Nephron progenitor cell (in vitro differentiated cells): Measurements from ENCODE around the gene ACVR1B.
A peak's percentile ranks its signal among the peaks of the same experiment; 100 is the strongest.

Experiments
- DNase-seq: peaks from one replicate; pipeline ENCODE4 v3.0.0; 2021
- H3K27ac Mint-ChIP-seq: 2 replicates; pipeline ENCODE4 v1.8.0; 2021; ENCODE audit warnings: mild to moderate bottlenecking, moderate library complexity, mixed read lengths
- H3K27me3 Mint-ChIP-seq: 2 replicates; pipeline ENCODE4 v1.8.0; 2021; ENCODE audit warnings: mild to moderate bottlenecking, low read depth, mixed read lengths; ENCODE audit not compliant: poor library complexity
- H3K36me3 Mint-ChIP-seq: 2 replicates; pipeline ENCODE4 v1.8.0; 2021; ENCODE audit warnings: low read depth, mixed read lengths
- H3K4me1 Mint-ChIP-seq: 2 replicates; pipeline ENCODE4 v1.8.0; 2021; ENCODE audit warnings: mixed read lengths
- H3K4me3 Mint-ChIP-seq: 2 replicates; pipeline ENCODE4 v1.8.0; 2021; ENCODE audit warnings: mild to moderate bottlenecking, moderate library complexity, mixed read lengths
- H3K9me3 Mint-ChIP-seq: 2 replicates; pipeline ENCODE4 v1.8.0; 2021; ENCODE audit warnings: mild to moderate bottlenecking, moderate library complexity, mixed read lengths
- TF ChIP-seq, protein P1 (sequence below): fragments of 200-600 bp; sonication (generic); IDR thresholded peaks from 2 replicates; pipeline ENCODE4 v1.5.0; 2021; ENCODE audit warnings: antibody characterized with exemption

The ACVR1B gene

GRCh38 chr12:51944608-51945233, 6.8 kb upstream of the ACVR1B start:
- Mint-ChIP-seq H3K36me3 (peaks cover 8% of the 10 kb centered on the region), H3K4me1 (peaks cover 27% of the 10 kb centered on the region), H3K27me3 (peaks cover 36% of the 10 kb centered on the region), H3K27ac (no peak overlapping the region), H3K9me3 (peaks cover 35% of the 10 kb centered on the region), H3K4me3 (no peak overlapping the region)
- DNase-seq = no peak
- TF ChIP-seq, protein P1, sequence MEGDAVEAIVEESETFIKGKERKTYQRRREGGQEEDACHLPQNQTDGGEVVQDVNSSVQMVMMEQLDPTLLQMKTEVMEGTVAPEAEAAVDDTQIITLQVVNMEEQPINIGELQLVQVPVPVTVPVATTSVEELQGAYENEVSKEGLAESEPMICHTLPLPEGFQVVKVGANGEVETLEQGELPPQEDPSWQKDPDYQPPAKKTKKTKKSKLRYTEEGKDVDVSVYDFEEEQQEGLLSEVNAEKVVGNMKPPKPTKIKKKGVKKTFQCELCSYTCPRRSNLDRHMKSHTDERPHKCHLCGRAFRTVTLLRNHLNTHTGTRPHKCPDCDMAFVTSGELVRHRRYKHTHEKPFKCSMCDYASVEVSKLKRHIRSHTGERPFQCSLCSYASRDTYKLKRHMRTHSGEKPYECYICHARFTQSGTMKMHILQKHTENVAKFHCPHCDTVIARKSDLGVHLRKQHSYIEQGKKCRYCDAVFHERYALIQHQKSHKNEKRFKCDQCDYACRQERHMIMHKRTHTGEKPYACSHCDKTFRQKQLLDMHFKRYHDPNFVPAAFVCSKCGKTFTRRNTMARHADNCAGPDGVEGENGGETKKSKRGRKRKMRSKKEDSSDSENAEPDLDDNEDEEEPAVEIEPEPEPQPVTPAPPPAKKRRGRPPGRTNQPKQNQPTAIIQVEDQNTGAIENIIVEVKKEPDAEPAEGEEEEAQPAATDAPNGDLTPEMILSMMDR = no peak

DNA sequence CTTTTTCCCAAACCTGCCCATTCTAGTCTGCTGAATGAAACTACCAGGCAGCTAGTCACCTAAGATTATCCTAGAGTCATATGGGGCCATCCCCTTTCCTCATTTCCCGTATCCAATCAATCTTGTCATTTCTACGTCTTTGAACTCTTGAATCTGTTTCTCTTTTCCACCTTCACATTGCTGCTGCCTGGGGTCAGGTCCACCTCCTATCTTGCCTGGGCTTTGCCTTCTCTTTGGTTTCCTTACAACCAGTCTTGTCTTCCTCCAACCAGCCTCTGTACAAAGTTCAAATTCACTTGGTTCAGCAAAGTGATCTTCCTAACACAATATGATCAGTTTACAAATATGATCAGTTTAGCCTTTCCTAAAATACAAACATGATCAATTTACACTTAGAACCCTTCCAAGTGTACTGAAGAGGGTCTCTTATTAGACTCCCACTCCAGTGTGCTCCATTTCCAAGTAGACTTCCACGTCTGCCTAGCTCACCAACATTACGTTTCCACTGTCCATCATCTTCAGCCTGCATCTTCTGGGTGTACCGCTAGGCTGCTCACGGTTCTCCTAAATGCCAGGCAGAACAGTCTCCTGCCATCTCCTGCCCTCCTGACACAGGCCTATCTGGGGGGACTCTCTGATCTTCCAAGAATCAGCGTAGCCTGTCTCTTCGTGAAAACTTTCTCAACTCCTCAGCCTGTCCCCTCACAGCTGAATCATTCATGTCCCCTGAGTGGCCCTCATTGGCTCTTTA, 4.1 kb upstream of the ACVR1B start:
- DNase-seq = no peak
- Mint-ChIP-seq H3K27me3 (peaks cover 45% of the 10 kb centered on the region), H3K27ac (no peak overlapping the region), H3K9me3 (peaks cover 35% of the 10 kb centered on the region), H3K4me3 (no peak overlapping the region), H3K36me3 (peaks cover 8% of the 10 kb centered on the region), H3K4me1 (peaks cover 15% of the 10 kb centered on the region)
- TF ChIP-seq, protein P1 = no peak

DNA sequence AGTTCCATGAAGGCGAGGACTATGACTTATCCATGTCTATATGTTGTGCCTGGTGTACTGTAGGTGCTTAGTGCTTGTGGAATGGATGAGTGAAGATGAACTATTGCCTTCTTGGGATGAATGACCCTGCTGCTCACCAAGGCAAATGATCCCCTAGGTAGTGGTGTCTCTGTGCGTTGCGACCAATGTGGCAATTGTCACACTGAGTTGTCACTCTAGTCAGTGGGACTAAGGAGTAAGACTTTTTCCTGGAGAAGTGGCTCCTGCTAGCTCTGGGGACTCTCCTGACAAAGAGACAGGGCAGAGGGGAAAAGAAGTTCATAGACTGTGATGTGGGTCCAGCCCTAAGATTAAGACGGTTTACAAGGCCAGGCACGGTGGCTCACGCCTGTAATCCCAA, 3.4 kb upstream of the ACVR1B start:
- Mint-ChIP-seq H3K27ac (peak overlapping the region; percentile 57), H3K36me3 (peaks cover 8% of the 10 kb centered on the region), H3K4me3 (no peak overlapping the region), H3K4me1 (peaks cover 17% of the 10 kb centered on the region), H3K27me3 (peaks cover 45% of the 10 kb centered on the region), H3K9me3 (peaks cover 35% of the 10 kb centered on the region)
- TF ChIP-seq, protein P1 = no peak
- DNase-seq = no peak

GRCh38 chr12:51949342-51950030, 2.0 kb upstream of the ACVR1B start:
- Mint-ChIP-seq H3K9me3 (peaks cover 21% of the 10 kb centered on the region), H3K4me1 (peaks cover 31% of the 10 kb centered on the region), H3K36me3 (peaks cover 5% of the 10 kb centered on the region), H3K4me3 (peak overlapping the region; percentile 41), H3K27me3 (peaks cover 42% of the 10 kb centered on the region), H3K27ac (no peak overlapping the region)
- DNase-seq = no peak
- TF ChIP-seq, protein P1 = no peak

DNA sequence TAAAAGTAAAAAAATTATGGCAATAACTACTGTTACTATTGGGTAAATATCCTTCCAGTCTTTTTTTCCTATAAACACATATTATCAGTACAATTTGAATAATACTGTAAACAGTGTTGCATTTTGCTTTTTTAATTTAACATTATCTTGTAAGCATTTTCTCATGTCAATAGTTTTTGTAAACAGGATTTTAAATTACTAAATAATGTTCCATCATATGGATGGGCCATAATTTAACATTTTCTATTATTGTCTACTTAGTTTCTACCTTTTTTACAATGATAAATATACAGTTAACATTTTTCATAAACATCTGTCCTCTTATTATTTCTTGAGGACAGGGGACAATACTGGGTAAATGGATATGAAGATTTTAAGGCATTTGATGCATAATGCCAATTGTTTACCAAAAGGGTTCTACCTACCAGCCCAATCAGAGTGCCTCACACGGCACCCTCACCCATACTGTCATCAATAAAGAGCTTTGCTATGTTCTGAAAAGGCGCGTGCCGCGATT, 759 bp upstream of the ACVR1B start:
- peaks cover 7% of the 10 kb centered on the region for H3K36me3 Mint-ChIP-seq
- H3K9me3 Mint-ChIP-seq = peaks cover 9% of the 10 kb centered on the region
- H3K27ac Mint-ChIP-seq = no peak overlapping the region
- TF ChIP-seq, protein P1 = no peak
- H3K4me3 Mint-ChIP-seq = peak overlapping the region; percentile 90
- peaks cover 43% of the 10 kb centered on the region for H3K4me1 Mint-ChIP-seq
- DNase-seq = no peak
- H3K27me3 Mint-ChIP-seq = peaks cover 42% of the 10 kb centered on the region
